HG02973 (cell line): ENCODE data around the gene SNX20.

Experiments used
- ATAC-seq: cut with Tn5 transposase; IDR thresholded peaks from one replicate; pipeline ENCODE4 v1.9.1; 2021; ENCODE audit warnings: moderate library complexity; ENCODE audit not compliant: unreplicated experiment

The SNX20 gene

DNA sequence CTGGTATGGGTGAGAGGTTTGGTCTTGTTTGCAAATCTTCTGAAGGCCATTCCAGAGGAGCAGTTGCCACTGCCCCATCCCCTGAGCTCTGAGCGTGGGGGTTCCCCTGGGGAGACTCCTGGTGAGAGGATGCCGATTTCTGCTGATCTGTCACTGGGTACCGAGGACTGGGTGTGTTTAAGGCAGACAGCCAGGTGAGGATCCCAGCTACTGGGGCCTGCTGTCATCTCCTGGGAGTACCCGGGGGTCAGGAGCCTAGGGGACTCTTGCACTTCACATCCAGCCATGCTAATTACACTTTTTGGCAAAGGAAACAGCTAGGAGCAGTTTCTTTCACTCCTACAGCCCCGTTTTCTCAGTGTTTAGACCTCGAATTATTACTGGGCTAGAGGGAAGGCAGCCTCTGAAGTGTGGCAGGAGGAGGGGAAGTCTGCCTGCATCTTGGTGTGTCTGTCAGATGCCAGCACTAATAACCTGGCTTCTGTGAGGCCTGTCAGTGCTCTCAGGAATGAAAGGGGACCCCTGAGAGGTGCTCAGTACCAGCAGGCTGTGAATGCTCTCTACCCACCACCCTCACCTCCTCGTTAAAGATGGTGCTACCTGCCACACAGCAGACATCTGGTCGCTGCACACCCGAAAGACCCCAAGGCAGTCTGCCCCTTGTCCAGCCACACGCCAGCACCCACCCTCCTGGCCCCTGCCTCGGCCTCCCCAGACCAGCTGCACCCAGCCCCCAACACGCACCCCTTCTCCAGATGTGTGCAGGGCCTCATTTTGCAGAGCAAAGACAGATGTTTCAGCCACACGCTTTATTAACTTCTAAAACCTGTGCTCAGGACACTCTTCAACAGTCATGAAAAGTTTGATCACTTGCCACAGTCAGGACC, 43.2 kb downstream of the SNX20 start:
- ATAC-seq: no peak

GRCh38 chr16:50636753-50637374, 44.2 kb downstream of the SNX20 start:
- ATAC-seq: no peak

GRCh38 chr16:50635505-50636392, 45.4 kb downstream of the SNX20 start:
- no peak for ATAC-seq

- ATAC-seq: no peak
Measured at GRCh38 chr16:50634947-50635346, 46.2 kb downstream of the SNX20 start.

- ATAC-seq: no peak
Measured at GRCh38 chr16:50634090-50634489, 47.0 kb downstream of the SNX20 start.

- no peak for ATAC-seq
Measured at GRCh38 chr16:50632927-50633800, 47.9 kb downstream of the SNX20 start.

GRCh38 chr16:50631985-50632576, 49.0 kb downstream of the SNX20 start:
- ATAC-seq: no peak

- ATAC-seq: no peak
Measured at GRCh38 chr16:50631249-50631984, 49.7 kb downstream of the SNX20 start.

- ATAC-seq: no peak
Measured at GRCh38 chr16:50630394-50631020, 50.6 kb downstream of the SNX20 start.

- no peak for ATAC-seq
Measured at GRCh38 chr16:50629334-50629733, 51.8 kb downstream of the SNX20 start.

GRCh38 chr16:50628156-50628802, 52.8 kb downstream of the SNX20 start:
- ATAC-seq: no peak

DNA sequence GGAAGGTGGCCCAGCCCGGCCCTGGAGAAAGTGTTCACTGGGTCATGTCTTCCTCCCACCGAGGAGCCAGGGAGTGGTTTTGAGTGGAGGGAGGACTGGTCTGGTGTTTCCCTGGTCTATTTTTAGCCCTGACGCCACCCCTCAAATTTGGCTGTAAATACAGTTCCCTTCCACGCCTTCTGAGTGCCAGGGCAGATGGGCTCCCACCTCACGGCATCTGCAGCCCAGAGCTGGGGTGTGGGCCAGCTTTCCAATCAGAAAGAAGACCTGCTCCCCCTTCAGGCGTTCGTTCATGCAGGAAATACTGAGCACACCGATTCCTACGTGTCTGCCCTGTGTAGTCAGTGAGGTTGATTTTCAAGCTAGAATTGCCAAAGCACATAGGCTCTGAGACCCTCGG, 53.7 kb downstream of the SNX20 start:
- no peak for ATAC-seq

DNA sequence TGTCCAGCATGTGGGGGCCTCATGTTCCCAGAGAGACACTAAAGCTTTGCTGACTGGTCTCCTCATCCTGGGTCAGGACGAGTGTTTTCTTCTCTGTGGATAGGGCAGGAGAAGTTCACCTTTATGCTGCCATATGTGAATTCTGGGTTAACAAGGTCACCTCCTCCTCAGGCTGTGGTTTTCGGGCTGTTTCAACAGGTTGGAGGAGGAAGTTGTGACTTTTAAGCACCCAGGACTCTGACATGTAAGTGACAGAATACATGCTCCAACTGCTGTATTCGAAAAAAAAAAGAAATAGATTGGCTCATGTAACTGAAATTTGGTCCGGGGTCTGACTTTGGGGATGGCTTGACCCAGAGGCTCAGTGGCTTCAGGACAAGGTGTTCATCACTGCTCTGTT, 54.2 kb downstream of the SNX20 start:
- ATAC-seq: no peak

DNA sequence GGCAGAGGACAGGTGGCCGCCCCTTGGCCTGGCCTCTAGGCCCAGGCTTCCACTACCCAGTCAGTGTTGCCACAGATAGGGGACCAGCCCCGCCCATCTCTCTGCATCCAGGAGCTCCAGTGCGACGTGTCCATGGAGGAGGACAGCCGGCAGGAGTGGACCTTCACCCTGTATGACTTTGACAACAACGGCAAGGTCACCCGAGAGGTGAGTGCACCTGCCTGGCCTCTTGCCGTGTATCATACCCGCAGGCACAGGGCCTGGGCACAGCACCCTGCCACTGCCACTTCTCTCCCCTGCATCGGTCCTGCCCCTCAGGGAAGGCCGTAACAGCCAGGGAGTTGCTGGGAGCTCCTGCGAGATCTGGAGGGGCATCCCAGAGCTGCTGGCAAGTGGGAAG, 55.7 kb downstream of the SNX20 start:
- no peak for ATAC-seq

GRCh38 chr16:50624449-50624970, 56.6 kb downstream of the SNX20 start:
- ATAC-seq: no peak

DNA sequence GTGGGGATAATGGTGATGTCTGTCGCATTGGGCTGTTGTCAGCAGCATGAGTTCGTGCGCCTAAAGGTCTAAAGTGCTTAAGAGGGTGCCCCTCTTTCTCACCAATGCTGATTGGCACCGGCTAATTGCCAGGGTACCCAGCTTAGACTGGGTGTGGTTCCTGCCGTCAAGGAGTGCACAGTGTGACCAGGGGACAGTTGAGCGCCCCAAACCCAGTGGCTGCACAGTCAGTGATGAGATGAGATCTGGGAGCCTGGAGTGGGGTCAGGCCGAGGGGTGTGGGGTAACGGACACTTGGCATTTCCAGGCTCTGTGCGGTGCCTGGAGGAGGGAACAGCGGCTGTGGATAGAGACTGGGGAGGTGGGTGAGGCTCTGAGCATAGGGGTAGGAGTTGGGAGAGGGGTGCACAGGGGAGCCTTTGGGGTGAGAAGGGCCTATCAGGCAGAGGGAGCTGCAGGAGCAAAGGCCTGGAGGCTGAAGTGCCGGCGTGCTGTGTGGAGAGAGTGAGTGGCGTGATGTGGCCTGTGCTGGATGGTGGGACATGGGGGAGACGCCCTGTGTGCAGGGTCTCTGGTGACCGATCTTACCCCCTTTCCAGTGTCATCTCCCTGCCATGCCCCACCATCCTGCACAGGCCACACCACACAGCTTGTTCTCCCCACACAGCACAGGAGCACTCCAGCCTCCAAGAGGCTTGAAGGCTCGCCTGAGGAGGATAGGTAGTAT, 58.3 kb downstream of the SNX20 start:
- ATAC-seq: no peak

DNA sequence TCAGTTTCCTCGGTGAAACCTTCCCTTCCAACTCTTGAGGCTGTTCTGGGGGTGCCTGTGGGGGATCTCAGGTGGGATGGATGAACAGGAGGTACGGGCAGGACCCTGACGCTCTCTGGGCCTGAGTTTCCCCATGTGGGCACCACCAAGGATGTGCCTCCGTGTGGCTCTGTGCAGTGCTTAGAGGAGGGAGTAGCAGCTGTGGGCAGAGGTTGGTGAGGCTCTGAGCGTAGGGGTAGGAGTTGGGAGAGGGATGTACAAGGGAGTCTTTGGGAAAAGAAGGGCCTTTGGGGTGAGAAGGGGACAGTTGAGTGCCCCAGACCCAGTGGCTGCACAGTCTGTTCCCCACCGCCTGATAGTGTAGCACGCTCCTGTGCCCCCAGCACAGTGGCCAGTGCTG, 59.1 kb downstream of the SNX20 start:
- ATAC-seq: no peak
